ENCODE results near the gene SPIB. TPM values are rescaled to one million over a fixed set of nuclear protein-coding genes. Genes with fewer than 3 reads are reported as not detected.

Gene SPIB
- total RNA-seq, 1 donor from 2014 or later = not detected

DNA sequence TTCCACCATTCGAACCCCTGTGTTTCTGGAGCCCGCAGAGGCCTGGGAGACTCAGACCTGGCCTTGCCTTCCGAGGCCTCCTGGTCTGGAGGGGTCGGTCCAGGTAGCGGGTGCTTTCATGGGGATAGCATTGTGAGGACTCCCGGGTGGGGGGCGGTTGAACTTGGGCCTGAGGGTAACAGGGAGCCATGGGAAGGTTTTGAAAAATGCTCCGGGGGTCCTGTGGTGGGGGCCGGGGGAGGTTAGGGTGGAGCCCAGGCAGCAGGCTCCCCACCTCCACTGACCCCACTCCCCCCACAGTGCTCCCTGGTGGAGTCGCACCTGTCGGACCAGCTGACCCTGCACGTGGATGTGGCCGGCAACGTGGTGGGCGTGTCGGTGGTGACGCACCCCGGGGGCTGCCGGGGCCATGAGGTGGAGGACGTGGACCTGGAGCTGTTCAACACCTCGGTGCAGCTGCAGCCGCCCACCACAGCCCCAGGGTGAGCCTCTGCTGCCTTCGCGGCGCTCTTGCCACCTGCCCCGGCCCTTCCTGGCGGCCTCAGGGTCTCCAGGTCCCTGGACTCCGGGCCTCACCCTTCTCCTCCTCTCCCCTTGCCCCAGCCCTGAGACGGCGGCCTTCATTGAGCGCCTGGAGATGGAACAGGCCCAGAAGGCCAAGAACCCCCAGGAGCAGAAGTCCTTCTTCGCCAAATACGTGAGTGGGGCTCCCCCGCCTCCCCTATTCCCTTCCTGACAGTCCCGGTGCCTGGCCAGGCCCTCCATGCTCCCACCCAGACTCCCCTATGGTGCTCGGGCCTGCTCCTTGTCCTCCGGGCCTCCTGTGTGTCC lies 61.8 kb downstream of the SPIB start:
- TF ChIP-seq, protein P1, sequence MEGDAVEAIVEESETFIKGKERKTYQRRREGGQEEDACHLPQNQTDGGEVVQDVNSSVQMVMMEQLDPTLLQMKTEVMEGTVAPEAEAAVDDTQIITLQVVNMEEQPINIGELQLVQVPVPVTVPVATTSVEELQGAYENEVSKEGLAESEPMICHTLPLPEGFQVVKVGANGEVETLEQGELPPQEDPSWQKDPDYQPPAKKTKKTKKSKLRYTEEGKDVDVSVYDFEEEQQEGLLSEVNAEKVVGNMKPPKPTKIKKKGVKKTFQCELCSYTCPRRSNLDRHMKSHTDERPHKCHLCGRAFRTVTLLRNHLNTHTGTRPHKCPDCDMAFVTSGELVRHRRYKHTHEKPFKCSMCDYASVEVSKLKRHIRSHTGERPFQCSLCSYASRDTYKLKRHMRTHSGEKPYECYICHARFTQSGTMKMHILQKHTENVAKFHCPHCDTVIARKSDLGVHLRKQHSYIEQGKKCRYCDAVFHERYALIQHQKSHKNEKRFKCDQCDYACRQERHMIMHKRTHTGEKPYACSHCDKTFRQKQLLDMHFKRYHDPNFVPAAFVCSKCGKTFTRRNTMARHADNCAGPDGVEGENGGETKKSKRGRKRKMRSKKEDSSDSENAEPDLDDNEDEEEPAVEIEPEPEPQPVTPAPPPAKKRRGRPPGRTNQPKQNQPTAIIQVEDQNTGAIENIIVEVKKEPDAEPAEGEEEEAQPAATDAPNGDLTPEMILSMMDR (IDR thresholded peaks at IDR 0.05; ENCODE audit: insufficient read depth, low read length, poor library complexity, severe bottlenecking) = no peak
- no peaks in the 10 kb centered on the region for H3K27me3 ChIP-seq (ENCODE audit: control insufficient read depth, insufficient read depth, low read length)
- DNase-seq (ENCODE audit: low read depth) = no peak
- no peak overlapping the region for H3K4me3 ChIP-seq (ENCODE audit: low read depth, low read length)
- no peaks in the 10 kb centered on the region for H3K36me3 ChIP-seq (ENCODE audit: control insufficient read depth, insufficient read depth, low read length)

Other genes with a start within 250 kb of the SPIB start
- gene MYH14, start 215.3 kb upstream of the SPIB start, total RNA-seq = 87.8 and 96.0 TPM in 2 replicates
- 0.46 and 0.55 TPM in 2 replicates for gene KCNC3, start 89.6 kb upstream of the SPIB start, total RNA-seq
- gene NAPSA, start 53.3 kb upstream of the SPIB start, total RNA-seq = 1.7 and 1.8 TPM in 2 replicates
- gene NR1H2, start 42.5 kb upstream of the SPIB start, total RNA-seq = 73.4 and 86.5 TPM in 2 replicates
- gene POLD1, start 34.6 kb upstream of the SPIB start, total RNA-seq = 25.5 and 30.3 TPM in 2 replicates
- gene MYBPC2, start 14.0 kb downstream of the SPIB start, total RNA-seq = 0.21 TPM in 1 of 2 replicates, not detected in the other
- 256 and 274 TPM in 2 replicates for gene EMC10, start 57.6 kb downstream of the SPIB start, total RNA-seq
- 8.5 and 9.9 TPM in 2 replicates for gene GARIN5A, start 57.9 kb downstream of the SPIB start, total RNA-seq
- gene JOSD2, start 92.3 kb downstream of the SPIB start, total RNA-seq = 26.7 and 26.8 TPM in 2 replicates
- not detected in 2 replicates for gene ASPDH, start 95.0 kb downstream of the SPIB start, total RNA-seq
- 9.2 and 9.3 TPM in 2 replicates for gene LRRC4B, start 149.5 kb downstream of the SPIB start, total RNA-seq
- gene SYT3, start 220.9 kb downstream of the SPIB start, total RNA-seq = 0.29 and 0.55 TPM in 2 replicates
- gene C19orf81, start 230.5 kb downstream of the SPIB start, total RNA-seq = 4.4 and 16.5 TPM in 2 replicates

Measured in kidney epithelial cell (primary cell).